HCT116 (cell line): ENCODE data around the gene CYB5A. TPM values are rescaled to one million over a fixed set of nuclear protein-coding genes. Genes with fewer than 3 reads are reported as not detected.

Source experiments
- ATAC-seq: fragments of 200-7000 bp; cut with Tn5 transposase; 2 replicates; pipeline ENCODE4 v1.9.1; 2020; ENCODE audit warnings: mild to moderate bottlenecking, moderate library complexity
- BruUV-seq: library from RNA; stranded (reverse); fragments of 400-500 nt; replicated peaks from 2 replicates; lab custom pipeline; 2021; lab: Mats Ljungman, UMichigan
- CTCF ChIA-PET: fragments of 300-600 bp; sonication (Branson Sonifier 250); formaldehyde crosslinking; loops from one replicate; lab custom pipeline; 2021; ENCODE audit warnings: antibody characterized with exemption; lab: Charles Lee
- POLR2A ChIA-PET: fragments of 300-600, 350-600 bp; sonication (Branson Sonifier 250); formaldehyde crosslinking; loops from one replicate; lab custom pipeline; 2021; ENCODE audit warnings: antibody characterized with exemption; lab: Charles Lee
- RAD21 ChIA-PET, 2 experiments: fragments of 300-600 bp; sonication (Branson Sonifier 250); formaldehyde crosslinking; loops; one replicate each; lab custom pipeline; 2023; ENCODE audit warnings: low total read pairs in 2 of 2; ENCODE audit not compliant: uncharacterized antibody in 2 of 2, unreplicated experiment in 2 of 2, low non-redundant PET in 1 of 2; lab: Charles Lee
- DNase-seq: peaks from one replicate; pipeline ENCODE4 v3.0.0-alpha.2; 2010; ENCODE audit warnings: low read depth, low spot score
- H2AFZ ChIP-seq: fragments of 200-600 bp; shearing (Covaris generic), sonication (generic); 2 replicates; pipeline ENCODE4 v1.6.1; 2017; ENCODE audit warnings: low read depth, mixed run types, mixed read lengths, antibody characterized with exemption, low read length; ENCODE audit not compliant: poor library complexity, severe bottlenecking
- H3K27ac ChIP-seq: 2 replicates; pipeline ENCODE4 v1.5.1; 2012; ENCODE audit warnings: low read depth, low read length
- H3K27me3 ChIP-seq: fragments of 200-600 bp; sonication (generic); 2 replicates; pipeline ENCODE4 v1.6.1; 2016; ENCODE audit warnings: mixed run types, low read length, mixed read lengths; ENCODE audit not compliant: insufficient read depth
- H3K36me3 ChIP-seq, 2 experiments: fragments of 200-500 bp in 1 of 2; fragments of 200-600 bp in 1 of 2; sonication (Bioruptor generic) in 1 of 2; sonication (generic) in 1 of 2; 2 replicates each; pipeline versions ENCODE4 v1.5.1 to v1.6.1; 2014 to 2016; ENCODE audit warnings: low read length in 2 of 2, inconsistent platforms in 1 of 2, mixed read lengths in 1 of 2, mixed run types in 1 of 2; ENCODE audit not compliant: insufficient read depth in 2 of 2, control insufficient read depth in 1 of 2
- H3K4me1 ChIP-seq, 2 experiments: fragments of 200-600 bp in 1 of 2; sonication (generic) in 1 of 2; 2 replicates each; pipeline versions ENCODE4 v1.5.1 to v1.6.1; 2012 to 2017; ENCODE audit warnings: low read length in 2 of 2, inconsistent platforms in 1 of 2, mild to moderate bottlenecking in 1 of 2, mixed read lengths in 1 of 2, mixed run types in 1 of 2, moderate library complexity in 1 of 2; ENCODE audit not compliant: insufficient read depth in 2 of 2, control insufficient read depth in 1 of 2
- H3K4me2 ChIP-seq: fragments of 200-600 bp; sonication (generic); 2 replicates; pipeline ENCODE4 v1.6.1; 2017; ENCODE audit warnings: mixed run types, low read length, mixed read lengths
- H3K4me3 ChIP-seq, 2 experiments: fragments of 200-600 bp in 1 of 2; sonication (generic) in 1 of 2; replicated peaks in 1 of 2; 2 replicates each; pipeline ENCODE4 v1.5.1; 2011 to 2016; ENCODE audit warnings: low read length in 2 of 2, control low read depth in 1 of 2, low read depth in 1 of 2, mild to moderate bottlenecking in 1 of 2, mixed read lengths in 1 of 2, mixed run types in 1 of 2
- H3K79me2 ChIP-seq: fragments of 200-600 bp; sonication (generic); 2 replicates; pipeline ENCODE4 v1.6.1; 2017; ENCODE audit warnings: mild to moderate bottlenecking, mixed run types, low read length, moderate library complexity, mixed read lengths; ENCODE audit not compliant: insufficient read depth
- H3K9ac ChIP-seq: fragments of 200-600 bp; sonication (generic); 2 replicates; pipeline ENCODE4 v1.6.1; 2016; ENCODE audit warnings: low read length, mixed read lengths
- H3K9me2 ChIP-seq: fragments of 200-600 bp; sonication (generic), shearing (Covaris generic); 2 replicates; pipeline ENCODE4 v1.6.1; 2017; ENCODE audit warnings: mixed run types, mild to moderate bottlenecking, moderate library complexity; ENCODE audit not compliant: insufficient read depth
- H3K9me3 ChIP-seq, 2 experiments: fragments of 200-500 bp in 1 of 2; fragments of 200-600 bp in 1 of 2; sonication (Bioruptor generic) in 1 of 2; sonication (generic) in 1 of 2; 2 replicates each; pipeline ENCODE4 v1.6.1; 2014 to 2017; ENCODE audit warnings: low read length in 2 of 2, mixed read lengths in 2 of 2, inconsistent platforms in 1 of 2, low read depth in 1 of 2, mild to moderate bottlenecking in 1 of 2, mixed run types in 1 of 2, moderate library complexity in 1 of 2; ENCODE audit not compliant: control insufficient read depth in 1 of 2, insufficient read depth in 1 of 2
- H4K20me1 ChIP-seq: fragments of 200-600 bp; sonication (generic), shearing (Covaris generic); 2 replicates; pipeline ENCODE4 v1.6.1; 2017; ENCODE audit warnings: mixed run types, mild to moderate bottlenecking, moderate library complexity; ENCODE audit not compliant: insufficient read depth
- CBX3 ChIP-seq: IDR thresholded peaks from 2 replicates; pipeline ENCODE4 v1.6.1; 2012; ENCODE audit warnings: low read depth
- CEBPB ChIP-seq: IDR thresholded peaks from 2 replicates; pipeline ENCODE4 v1.6.1; 2012; ENCODE audit warnings: low read depth
- CTCF ChIP-seq, 3 experiments: fragments of 200-600 bp in 1 of 3; sonication (generic) in 1 of 3; IDR thresholded peaks in 2 of 3; conservative IDR thresholded peaks in 1 of 3; 2 replicates each; pipeline ENCODE4 v1.5.1; 2012 to 2017; ENCODE audit warnings: low read depth in 2 of 3, low read length in 2 of 3, antibody characterized with exemption in 1 of 3, borderline replicate concordance in 1 of 3, control low read depth in 1 of 3, mild to moderate bottlenecking in 1 of 3, mixed read lengths in 1 of 3, mixed run types in 1 of 3, moderate library complexity in 1 of 3; ENCODE audit not compliant: insufficient read depth in 1 of 3
- EGR1 ChIP-seq: IDR thresholded peaks from 2 replicates; pipeline ENCODE4 v1.6.1; 2012; ENCODE audit warnings: low read depth
- EZH2 ChIP-seq: fragments of 200-600 bp; sonication (generic); IDR thresholded peaks from 2 replicates; pipeline ENCODE4 v1.6.1; 2017; ENCODE audit warnings: antibody characterized with exemption, mixed run types
- EZH2phosphoT487 ChIP-seq: fragments of 200-600 bp; IDR thresholded peaks from 2 replicates; pipeline ENCODE4 v1.6.1; 2018; ENCODE audit warnings: antibody characterized with exemption, borderline replicate concordance
- FOSL1 ChIP-seq: IDR thresholded peaks from 2 replicates; pipeline ENCODE4 v1.6.1; 2012; ENCODE audit warnings: low read depth
- JUND ChIP-seq: IDR thresholded peaks from 2 replicates; pipeline ENCODE4 v1.6.1; 2012
- POLR2A ChIP-seq: IDR thresholded peaks from 2 replicates; pipeline ENCODE4 v1.7.0; 2011; ENCODE audit warnings: borderline replicate concordance; ENCODE audit not compliant: insufficient read depth, insufficient read length; ENCODE audit errors: extremely low read depth
- RAD21 ChIP-seq: IDR thresholded peaks from 2 replicates; pipeline ENCODE4 v1.6.1; 2012; ENCODE audit warnings: low read depth, mild to moderate bottlenecking
- TCF7L2 ChIP-seq: IDR thresholded peaks from 2 replicates; pipeline ENCODE4 v1.7.0; 2011; ENCODE audit warnings: borderline replicate concordance, inconsistent platforms; ENCODE audit not compliant: insufficient read depth, insufficient read length; ENCODE audit errors: extremely low read depth
- YY1 ChIP-seq: IDR thresholded peaks from 2 replicates; pipeline ENCODE4 v1.6.1; 2011; ENCODE audit warnings: low read length, low read depth, moderate library complexity, mild to moderate bottlenecking; ENCODE audit not compliant: insufficient replicate concordance; ENCODE audit errors: extremely low read depth
- ZFX ChIP-seq: fragments of 450-650 bp; IDR thresholded peaks from 2 replicates; pipeline ENCODE4 v1.6.1; 2017
- ZNF274 ChIP-seq: fragments of 200-500 bp; sonication (Bioruptor generic); IDR thresholded peaks from 2 replicates; pipeline ENCODE4 v1.6.1; 2014; ENCODE audit warnings: mild to moderate bottlenecking, low read depth, low read length, inconsistent platforms
- intact Hi-C: fragments of 100-400 bp; cut with micrococcal nuclease; formaldehyde crosslinking; loops from 2 replicates; pipeline ENCODE4 v1.10.0; 2022
- total RNA-seq: library from RNA; stranded (reverse); gene quantifications from one replicate; pipeline ENCODE4 v1.2.1, GENCODE V29; 2021; ENCODE audit not compliant: unreplicated experiment
- TF ChIP-seq, protein P1 (sequence below): IDR thresholded peaks from 2 replicates; pipeline ENCODE4 v1.6.1; 2011; ENCODE audit warnings: mild to moderate bottlenecking, low read length, moderate library complexity; ENCODE audit not compliant: insufficient replicate concordance; ENCODE audit errors: extremely low read depth
- TF ChIP-seq, protein P2 (sequence below): IDR thresholded peaks from 2 replicates; pipeline ENCODE4 v1.6.1; 2012
- TF ChIP-seq, protein P3 (sequence below): IDR thresholded peaks from 2 replicates; pipeline ENCODE4 v1.6.1; 2012

Gene CYB5A
- total RNA-seq, 1 experiment from 2014 or later = 37.7 TPM

GRCh38 chr18:74276609-74277008, 15.2 kb downstream of the CYB5A start (continued):
- no peak for TF ChIP-seq CTCF (IDR thresholded peaks at IDR 0.05 in 2 of 3, conservative IDR thresholded peaks at IDR 0.05 in 1 of 3; ENCODE audit: borderline replicate concordance in 1 of 3, insufficient read depth in 1 of 3, low read depth in 2 of 3, low read length in 2 of 3)
- no peak for TF ChIP-seq CEBPB
- TF ChIP-seq, protein P1, sequence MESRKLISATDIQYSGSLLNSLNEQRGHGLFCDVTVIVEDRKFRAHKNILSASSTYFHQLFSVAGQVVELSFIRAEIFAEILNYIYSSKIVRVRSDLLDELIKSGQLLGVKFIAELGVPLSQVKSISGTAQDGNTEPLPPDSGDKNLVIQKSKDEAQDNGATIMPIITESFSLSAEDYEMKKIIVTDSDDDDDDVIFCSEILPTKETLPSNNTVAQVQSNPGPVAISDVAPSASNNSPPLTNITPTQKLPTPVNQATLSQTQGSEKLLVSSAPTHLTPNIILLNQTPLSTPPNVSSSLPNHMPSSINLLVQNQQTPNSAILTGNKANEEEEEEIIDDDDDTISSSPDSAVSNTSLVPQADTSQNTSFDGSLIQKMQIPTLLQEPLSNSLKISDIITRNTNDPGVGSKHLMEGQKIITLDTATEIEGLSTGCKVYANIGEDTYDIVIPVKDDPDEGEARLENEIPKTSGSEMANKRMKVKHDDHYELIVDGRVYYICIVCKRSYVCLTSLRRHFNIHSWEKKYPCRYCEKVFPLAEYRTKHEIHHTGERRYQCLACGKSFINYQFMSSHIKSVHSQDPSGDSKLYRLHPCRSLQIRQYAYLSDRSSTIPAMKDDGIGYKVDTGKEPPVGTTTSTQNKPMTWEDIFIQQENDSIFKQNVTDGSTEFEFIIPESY = no peak
- no peak for TF ChIP-seq CBX3
- TF ChIP-seq, protein P2, sequence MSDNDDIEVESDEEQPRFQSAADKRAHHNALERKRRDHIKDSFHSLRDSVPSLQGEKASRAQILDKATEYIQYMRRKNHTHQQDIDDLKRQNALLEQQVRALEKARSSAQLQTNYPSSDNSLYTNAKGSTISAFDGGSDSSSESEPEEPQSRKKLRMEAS = no peak
- TF ChIP-seq ZFX = no peak
- TF ChIP-seq FOSL1 = no peak
- TF ChIP-seq ZNF274 = no peak
- TF ChIP-seq POLR2A = no peak
- TF ChIP-seq EZH2phosphoT487 = no peak

- Histone ChIP-seq H3K4me3 (no peak overlapping the region), H3K27ac (no peak overlapping the region), H3K9me3 (no peaks in the 10 kb centered on the region), H3K4me1 (no peaks in the 10 kb centered on the region), H2AFZ (no peak overlapping the region), H3K4me2 (no peak overlapping the region), H3K9ac (no peak overlapping the region), H3K9me2 (no peaks in the 10 kb centered on the region), H4K20me1 (no peaks in the 10 kb centered on the region), H3K79me2 (no peaks in the 10 kb centered on the region), H3K36me3 (no peaks in the 10 kb centered on the region), H3K27me3 (no peaks in the 10 kb centered on the region)
- BruUV-seq = no TSS peak
- no peak for TF ChIP-seq CTCF (IDR thresholded peaks at IDR 0.05 in 2 of 3, conservative IDR thresholded peaks at IDR 0.05 in 1 of 3; ENCODE audit: borderline replicate concordance in 1 of 3, insufficient read depth in 1 of 3, low read depth in 2 of 3, low read length in 2 of 3)
- TF ChIP-seq FOSL1 = no peak
- TF ChIP-seq CBX3 = no peak
- TF ChIP-seq EGR1 = no peak
- no peak for TF ChIP-seq ZFX
- TF ChIP-seq EZH2 = no peak
- TF ChIP-seq, protein P2 = no peak
- TF ChIP-seq TCF7L2 = no peak
- no peak for TF ChIP-seq RAD21
- TF ChIP-seq JUND = no peak
- TF ChIP-seq POLR2A = no peak
- TF ChIP-seq CEBPB = no peak
- no peak for TF ChIP-seq YY1
- TF ChIP-seq ZNF274 = no peak
- TF ChIP-seq, protein P3, sequence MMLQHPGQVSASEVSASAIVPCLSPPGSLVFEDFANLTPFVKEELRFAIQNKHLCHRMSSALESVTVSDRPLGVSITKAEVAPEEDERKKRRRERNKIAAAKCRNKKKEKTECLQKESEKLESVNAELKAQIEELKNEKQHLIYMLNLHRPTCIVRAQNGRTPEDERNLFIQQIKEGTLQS = no peak
- ChIA-PET RAD21 (no interaction called here), POLR2A (no interaction called here), CTCF (no interaction called here)
- no peak for DNase-seq
- no peak for ATAC-seq
- intact Hi-C loops = no loop called here
Measured at GRCh38 chr18:74275736-74276135, 16.0 kb downstream of the CYB5A start.
